ENCODE measurements around the gene GUK1. TPM values are rescaled to one million over a fixed set of nuclear protein-coding genes. Genes with fewer than 3 reads are reported as not detected.

Gene GUK1, protein sequence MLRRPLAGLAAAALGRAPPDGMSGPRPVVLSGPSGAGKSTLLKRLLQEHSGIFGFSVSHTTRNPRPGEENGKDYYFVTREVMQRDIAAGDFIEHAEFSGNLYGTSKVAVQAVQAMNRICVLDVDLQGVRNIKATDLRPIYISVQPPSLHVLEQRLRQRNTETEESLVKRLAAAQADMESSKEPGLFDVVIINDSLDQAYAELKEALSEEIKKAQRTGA
- total RNA-seq: 100 to 1,000 TPM; 246 to 264 TPM

DNA sequence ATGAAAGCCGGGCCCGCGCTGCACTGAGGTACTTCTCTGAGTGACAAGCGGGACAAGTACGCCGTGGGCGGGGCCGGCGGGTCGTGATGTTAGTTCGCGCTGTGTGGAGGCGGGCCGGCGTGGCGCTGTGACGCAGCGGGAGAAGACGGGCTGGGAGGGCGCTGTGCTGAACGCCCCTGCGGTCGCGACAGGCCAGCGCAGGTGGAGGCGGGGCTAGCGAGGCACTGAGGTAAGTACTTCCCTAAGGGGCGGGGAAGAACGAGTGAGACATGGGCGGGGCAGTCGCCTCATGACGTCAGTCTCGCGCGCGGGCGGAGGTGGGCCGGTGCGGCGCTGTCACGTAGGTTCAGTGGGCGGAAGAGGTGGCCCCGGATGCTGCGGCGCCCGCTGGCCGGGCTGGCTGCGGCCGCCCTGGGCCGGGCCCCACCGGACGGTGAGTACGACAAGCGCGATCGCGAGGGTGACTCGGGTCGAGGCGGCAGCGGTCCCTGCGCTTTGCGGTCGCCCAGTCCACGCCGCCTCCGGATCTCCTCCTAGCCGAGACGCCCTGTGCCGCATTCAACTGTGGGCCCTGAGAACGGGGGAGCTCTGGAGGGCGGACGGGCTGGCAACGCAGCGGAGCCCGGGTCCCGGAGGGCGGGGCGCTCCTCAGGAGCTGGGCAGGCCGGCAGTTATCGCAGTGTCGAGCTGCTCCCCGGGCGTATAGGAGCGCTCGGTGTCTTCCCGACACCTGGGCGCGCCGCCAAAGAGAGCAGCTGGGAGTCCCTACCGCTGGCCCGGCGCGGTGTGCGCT lies at the start of gene GUK1:
Gene GUK1 (plus strand): TSS at position 349 of the 793 bp plus-strand sequence. CDS start 24 bp downstream, at position 373.

DNA sequence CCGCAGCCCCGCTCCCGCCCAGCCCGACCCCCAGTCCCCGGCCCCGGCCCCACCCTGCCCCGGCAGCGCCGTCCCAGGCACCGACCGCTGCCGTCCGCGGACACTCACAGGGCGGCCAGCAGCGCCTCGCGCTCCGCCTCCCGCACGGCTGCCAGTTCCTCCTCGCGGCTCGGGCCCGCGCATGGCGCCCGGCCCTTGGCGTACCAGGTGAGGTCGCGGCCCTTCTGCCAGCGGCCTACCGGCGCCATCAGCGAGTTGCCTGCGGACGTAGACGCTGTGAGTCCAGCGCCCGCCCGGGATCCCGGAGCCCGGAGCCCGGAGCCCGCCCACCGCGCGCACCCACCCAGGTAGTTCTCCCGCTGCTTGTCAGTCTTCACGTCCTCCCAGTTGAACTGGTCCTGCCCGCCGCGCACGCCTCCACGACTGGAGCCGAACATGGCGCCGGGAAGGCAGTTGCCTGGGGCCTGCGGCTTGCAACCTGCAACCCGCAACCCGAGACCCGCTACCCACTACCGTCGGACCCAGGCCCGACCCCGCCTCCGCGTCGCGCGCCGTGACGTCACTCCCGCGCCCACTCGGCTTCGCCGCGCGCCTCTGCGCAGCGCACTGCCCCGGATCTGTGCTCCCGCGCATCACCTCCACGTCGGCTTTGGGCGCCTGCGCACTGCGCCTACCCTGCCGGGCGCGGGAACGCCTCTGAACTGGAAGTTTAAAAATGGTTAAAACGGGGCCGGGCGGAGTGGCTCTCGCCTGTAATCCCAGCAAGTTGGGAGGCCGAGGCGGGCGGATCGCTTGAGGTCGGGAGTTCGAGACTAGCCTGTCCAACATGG lies 37.1 kb upstream of the GUK1 start, which contains the start of gene C1orf35:
Gene C1orf35 (minus strand): TSS at position 535 of the 830 bp plus-strand sequence. CDS start 98 bp downstream, at position 437.

DNA sequence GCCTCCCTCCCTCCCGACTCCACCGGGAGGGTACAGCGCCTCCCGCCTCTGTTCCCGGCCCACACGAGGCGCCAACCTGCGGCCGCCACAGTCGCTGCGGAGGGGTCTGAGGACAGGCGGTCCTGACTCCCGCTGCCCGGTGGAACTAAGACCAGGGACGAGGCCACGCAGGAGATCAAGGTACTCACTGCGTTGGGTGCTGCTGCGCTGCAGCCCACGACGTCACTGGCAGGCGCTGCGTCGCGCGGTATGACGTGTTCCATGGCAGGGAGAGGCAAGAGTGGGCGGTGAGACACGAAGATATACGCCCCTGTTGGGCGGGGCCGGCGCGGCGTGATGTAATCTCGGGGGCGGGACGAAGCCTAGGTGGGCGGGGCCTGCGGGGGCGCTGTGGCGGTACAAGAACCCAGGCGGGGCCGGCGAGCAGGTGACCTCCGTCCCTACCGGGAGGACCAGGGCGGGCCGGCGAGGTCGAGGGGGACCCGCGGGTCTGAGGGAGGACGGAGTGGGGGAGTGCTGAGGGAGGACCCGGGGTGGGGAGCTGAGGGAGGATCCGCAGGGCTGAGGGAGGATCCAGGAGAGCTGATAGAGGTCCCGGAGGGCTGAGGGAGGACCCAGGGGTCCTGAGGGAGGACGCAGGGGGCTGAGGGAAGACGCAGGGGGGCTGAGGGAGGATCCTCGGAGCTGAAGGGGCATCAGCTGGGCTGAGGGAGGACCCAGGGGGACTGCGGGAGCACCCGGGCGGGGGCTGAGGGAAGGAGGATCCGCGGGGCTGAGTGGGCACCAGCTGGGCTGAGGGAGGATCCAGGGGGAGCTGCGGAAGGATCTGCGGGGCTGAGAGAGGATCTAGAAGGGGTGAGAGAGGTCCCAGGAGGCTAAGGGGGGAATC lies 30.8 kb upstream of the GUK1 start, which contains the start of gene MRPL55:
Gene MRPL55 (minus strand): TSS at position 227 of the 889 bp plus-strand sequence. CDS start 1,039 bp downstream, outside the sequence.

DNA sequence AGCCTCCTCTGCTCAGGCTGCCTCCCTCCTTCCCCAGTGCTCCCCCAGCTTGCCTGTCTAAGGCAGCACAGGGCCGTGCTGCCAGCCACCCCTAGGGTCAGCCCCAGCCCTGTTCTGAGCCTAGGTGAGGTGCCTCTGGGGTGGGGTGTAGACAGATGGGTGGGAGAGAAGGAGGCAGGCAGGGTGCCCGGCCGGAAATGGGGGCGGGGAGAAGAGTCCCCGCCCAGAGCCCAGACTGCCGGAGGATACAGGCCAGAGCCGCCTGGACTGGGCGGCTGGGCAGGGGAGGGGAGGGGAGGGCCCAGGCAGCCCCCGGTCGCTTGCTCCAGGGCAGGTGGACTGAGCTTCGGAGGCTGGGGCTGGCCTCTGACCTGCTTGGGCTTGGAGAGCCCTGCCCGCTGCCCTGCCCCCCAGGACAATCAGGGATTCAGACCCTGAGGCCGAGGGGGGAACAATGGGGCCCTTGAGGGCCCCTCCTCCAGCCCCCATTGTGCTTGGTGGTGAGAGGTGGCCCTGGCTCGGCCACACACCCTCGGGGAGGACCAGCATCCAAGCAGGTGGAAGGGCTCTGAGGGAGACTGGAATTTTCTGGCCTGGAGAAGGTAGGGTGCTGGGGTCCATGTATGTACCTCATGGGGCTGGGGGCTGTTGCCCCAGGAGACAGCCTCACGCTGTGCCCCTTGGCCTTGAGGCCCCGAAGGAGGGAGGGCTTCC lies 9.5 kb downstream of the GUK1 start, which contains the start of gene GJC2:
Gene GJC2 (plus strand): TSS at position 525 of the 714 bp plus-strand sequence. CDS start 7,829 bp downstream, outside the sequence.

DNA sequence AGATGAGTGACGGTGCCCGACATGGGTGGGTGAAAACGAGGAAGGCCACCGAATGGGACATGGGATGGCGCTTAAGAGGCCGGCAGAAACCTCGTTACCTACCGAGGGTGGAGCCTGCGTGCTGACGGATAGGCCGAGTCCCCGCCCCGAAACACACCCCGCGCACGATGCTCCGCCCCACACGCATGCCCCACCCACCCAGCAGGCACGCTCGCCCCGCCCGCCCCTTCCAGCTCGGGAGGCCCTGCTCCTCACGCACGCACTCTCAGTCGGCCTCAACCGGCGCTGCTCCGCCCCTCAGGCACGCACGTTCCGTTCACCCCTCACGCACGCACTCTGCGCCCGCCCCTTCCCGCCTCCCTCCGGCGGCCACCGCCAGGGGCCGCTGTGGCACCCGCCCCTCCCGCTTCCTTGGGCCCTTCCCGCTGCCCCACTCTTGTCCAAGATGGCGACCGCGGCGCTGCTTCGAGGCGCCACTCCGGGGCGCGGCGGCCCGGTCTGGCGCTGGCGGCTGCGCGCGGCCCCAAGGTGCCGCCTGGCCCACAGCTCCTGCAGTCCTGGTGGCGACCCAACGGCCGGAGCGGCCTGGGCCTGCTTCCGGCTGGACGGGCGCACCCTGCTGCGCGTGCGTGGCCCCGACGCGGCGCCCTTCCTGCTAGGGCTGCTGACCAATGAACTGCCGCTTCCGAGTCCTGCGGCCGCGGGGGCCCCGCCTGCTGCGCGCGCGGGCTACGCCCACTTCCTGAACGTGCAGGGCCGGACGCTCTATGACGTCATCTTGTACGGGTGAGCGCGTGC lies 25.5 kb downstream of the GUK1 start, which contains the start of gene IBA57:
Gene IBA57 (plus strand): TSS at position 433 of the 798 bp plus-strand sequence. CDS start 13 bp downstream, at position 446.

Small RNAs within 50 kb of the gene (microRNA-seq; reads per million reads assigned to microRNA genes)
- 1.0 reads per million for gene MIR3620 (ENCODE audit: borderline microRNAs expressed, borderline replicate concordance)

Other genes with a start within 250 kb of the GUK1 start
- under 1 TPM; 0.12 to 0.33 TPM for gene WNT9A, start 192.3 kb upstream of the GUK1 start, total RNA-seq
- gene WNT3A, start 133.3 kb upstream of the GUK1 start, total RNA-seq: not detected
- 100 to 1,000 TPM; 267 to 286 TPM for gene ARF1, start 57.6 kb upstream of the GUK1 start, total RNA-seq
- gene C1orf35, start 37.0 kb upstream of the GUK1 start, total RNA-seq: 10 to 100 TPM; 17.9 to 18.3 TPM
- gene MRPL55, start 31.0 kb upstream of the GUK1 start, total RNA-seq: 10 to 100 TPM; 37.3 to 37.9 TPM
- gene GJC2, start 9.7 kb downstream of the GUK1 start, total RNA-seq: under 1 TPM; 0.63 to 0.72 TPM
- 1 to 10 TPM; 8.6 to 8.7 TPM for gene IBA57, start 25.5 kb downstream of the GUK1 start, total RNA-seq
- 10 to 100 TPM; 31.6 to 33.5 TPM for gene OBSCN, start 67.8 kb downstream of the GUK1 start, total RNA-seq

Data from activated naive CD4-positive, alpha-beta T cell treated with anti-CD3 and anti-CD28 coated beads, Interleukin-2, amount 10 ng/mL, durations not matched to agents 5 hours and 36 hours (primary cell).